Esophagus muscularis mucosa (tissue), 3 donors: Measurements from ENCODE around the gene TMEM132C.

Source experiments
- EP300 ChIP-seq: sonication (generic); formaldehyde crosslinking; IDR thresholded peaks from one replicate; pipeline ENCODE4 v1.6.1; 2017; ENCODE audit warnings: antibody characterized with exemption
- POLR2A ChIP-seq: fragments of 450-650 bp; IDR thresholded peaks from one replicate; pipeline ENCODE4 v1.6.1; 2017; ENCODE audit warnings: antibody characterized with exemption, moderate library complexity, mild to moderate bottlenecking, low read depth
- POLR2AphosphoS5 ChIP-seq, 2 donors: sonication (generic); formaldehyde crosslinking; IDR thresholded peaks; one replicate each; pipeline ENCODE4 v1.6.1; 2017; ENCODE audit warnings: antibody characterized with exemption in 2 of 2

DNA sequence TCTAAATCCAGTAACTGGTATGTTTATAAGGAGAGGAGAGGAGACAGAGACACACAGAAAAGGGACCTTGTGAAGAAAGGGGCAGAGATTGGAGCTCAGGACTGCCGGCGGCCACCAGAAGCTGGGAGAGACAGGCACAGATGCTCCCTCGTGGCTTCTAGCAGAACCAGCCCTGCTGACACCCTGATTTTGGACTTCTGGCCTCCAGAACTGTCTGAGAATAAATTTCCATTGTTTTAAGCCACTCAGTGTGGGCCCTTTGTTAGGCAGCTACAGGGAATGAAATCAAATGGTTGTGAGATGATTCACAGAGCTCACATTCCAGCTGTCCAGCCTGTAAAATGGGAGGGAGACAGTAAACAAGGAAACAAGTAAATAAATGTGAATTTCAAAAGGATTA, 47.6 kb downstream of the TMEM132C start:
- TF ChIP-seq POLR2AphosphoS5 (IDR thresholded peaks at IDR 0.05) (no peak), EP300 (no peak), POLR2A (no peak)
